Stimulated activated CD8-positive, alpha-beta memory T cell treated with anti-CD3 and anti-CD28 coated beads, Interleukin-4, amount 100 ng/mL, for 1 hour (primary cell): ENCODE results near the gene CKS2.

Experiments used
- DNase-seq, 2 donors: peaks; one replicate each; pipeline ENCODE4 v3.0.0-alpha.2; 2020; ENCODE audit warnings: low read depth in 2 of 2, low spot score in 1 of 2

The CKS2 gene

DNA sequence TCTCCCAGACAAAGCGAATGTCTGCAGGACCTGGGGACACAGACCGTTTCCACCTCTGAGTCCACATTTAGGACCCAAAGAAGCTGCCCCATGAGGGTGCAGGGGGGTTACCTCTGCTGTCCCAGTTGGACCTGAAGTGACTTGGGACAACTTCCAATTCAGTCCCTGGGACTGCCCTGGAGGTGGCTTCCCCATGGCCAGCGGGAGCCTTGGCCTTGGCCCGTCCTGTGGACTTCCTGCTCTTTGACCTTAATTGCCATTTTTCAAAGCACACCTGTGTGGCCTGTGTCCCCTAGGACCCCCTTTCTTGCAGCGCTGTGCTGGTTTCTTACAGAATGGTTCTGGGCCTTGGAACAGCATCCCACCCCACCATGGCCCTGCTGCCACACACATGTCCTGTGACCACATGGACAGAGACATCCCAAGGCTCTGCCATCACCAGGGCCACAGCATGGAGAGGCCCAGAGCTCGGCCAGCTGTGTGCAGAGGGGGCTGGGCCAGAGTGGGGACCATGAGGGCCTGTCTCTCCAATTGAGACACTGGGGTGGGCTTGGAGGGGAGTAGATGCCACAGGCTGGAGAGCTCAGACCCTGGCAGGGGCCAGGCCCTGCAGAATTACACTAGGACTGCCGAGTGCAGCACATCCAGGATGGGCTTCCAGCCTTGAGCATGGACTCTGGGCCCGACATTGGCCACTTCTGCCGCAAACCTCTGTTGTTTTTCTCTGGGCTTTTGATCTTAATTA is 53.1 kb downstream of the CKS2 start:
- DNase-seq: no peak

DNA sequence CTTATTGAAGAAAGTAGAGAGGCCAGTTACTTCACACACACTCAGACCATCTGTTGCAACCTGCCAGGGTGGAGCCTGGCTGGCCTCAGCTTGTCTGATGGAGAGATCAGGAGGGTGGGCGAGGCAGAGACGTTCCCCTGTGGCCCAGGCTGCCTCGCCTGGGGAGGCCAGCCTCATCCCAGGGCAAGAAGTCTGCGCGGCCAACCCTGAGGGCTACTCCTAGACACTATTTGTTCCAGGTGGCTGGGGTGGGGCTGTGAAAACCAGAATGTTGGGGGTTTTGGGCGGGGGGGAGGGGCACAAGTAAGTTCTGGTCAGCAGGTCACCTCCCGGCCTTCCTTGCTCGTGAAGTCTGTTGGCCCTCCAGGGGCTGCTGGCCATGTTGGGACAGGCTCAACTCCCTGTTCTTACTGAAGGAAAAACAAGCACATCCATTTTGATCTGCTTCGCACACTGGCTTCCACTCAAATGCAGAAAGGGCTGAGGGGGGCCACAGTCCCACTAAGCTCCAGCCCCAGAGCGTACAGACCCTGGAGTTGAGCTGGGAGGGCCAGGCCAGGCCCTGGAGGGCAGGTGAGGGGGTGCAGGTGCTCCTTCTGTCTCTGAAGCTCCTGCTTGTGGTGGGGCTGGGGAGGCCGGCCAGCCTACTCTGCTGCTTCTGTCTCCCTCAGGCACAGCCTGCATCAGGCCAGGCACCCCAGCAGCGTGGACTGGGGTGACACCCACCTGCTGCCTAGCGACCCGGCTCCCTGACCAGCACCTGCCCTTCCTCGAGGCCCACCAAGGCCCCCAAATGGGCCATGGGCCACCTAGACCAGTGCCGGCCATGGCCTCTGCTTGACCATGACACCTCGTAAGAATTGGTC is 53.9 kb downstream of the CKS2 start:
- DNase-seq: no peak

DNA sequence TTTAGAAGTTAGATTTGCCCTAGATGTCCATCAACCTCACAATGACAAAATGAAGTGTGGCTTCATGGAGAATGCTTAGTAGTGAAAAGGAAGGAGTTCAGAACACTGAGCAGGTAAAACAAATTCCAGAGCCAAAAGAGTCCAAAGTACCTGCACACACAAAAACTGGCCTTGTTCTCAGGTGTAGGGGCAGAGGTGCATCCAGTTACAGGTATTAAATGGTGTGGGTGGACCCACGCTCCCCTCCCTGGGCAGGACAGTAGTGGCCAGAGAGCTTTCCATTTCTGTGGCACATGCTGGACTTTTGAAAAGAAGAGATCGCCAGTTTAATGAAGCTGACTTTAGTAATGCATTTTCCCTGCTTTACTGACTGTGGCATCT is 54.5 kb downstream of the CKS2 start:
- no peak for DNase-seq
